HS-27A (cell line): ENCODE measurements around the gene RCAN2.

Experiments used
- DNase-seq: peaks from one replicate; pipeline ENCODE4 v3.0.0-alpha.2; 2012; ENCODE audit warnings: low read depth, missing footprints

Gene RCAN2

GRCh38 chr6:46491628-46492547, 639 bp upstream of the RCAN2 start:
- DNase-seq = no peak

GRCh38 chr6:46490425-46491200, 636 bp downstream of the RCAN2 start:
- no peak for DNase-seq

- no peak for DNase-seq
Observed at GRCh38 chr6:46486181-46486580, 5.1 kb downstream of the RCAN2 start.

- no peak for DNase-seq
Observed at GRCh38 chr6:46484081-46484820, 7.0 kb downstream of the RCAN2 start.

- DNase-seq = no peak
Observed at GRCh38 chr6:46476301-46476700, 14.9 kb downstream of the RCAN2 start.

GRCh38 chr6:46473881-46474280, 17.4 kb downstream of the RCAN2 start:
- DNase-seq = no peak

- DNase-seq = no peak
Observed at GRCh38 chr6:46472243-46472642, 19.0 kb downstream of the RCAN2 start.

GRCh38 chr6:46469021-46469420, 22.2 kb downstream of the RCAN2 start:
- DNase-seq = no peak

GRCh38 chr6:46468403-46469010, 22.7 kb downstream of the RCAN2 start:
- no peak for DNase-seq

GRCh38 chr6:46466570-46466969, 24.7 kb downstream of the RCAN2 start:
- no peak for DNase-seq

- DNase-seq = no peak
Observed at GRCh38 chr6:46465294-46466165, 25.7 kb downstream of the RCAN2 start.

GRCh38 chr6:46456297-46456696, 35.0 kb downstream of the RCAN2 start:
- no peak for DNase-seq

- DNase-seq = no peak
Observed at GRCh38 chr6:46454691-46455090, 36.6 kb downstream of the RCAN2 start.

- DNase-seq = no peak
Observed at GRCh38 chr6:46453741-46454316, 37.4 kb downstream of the RCAN2 start.

GRCh38 chr6:46453216-46453615, 38.0 kb downstream of the RCAN2 start:
- no peak for DNase-seq

GRCh38 chr6:46452312-46452917, 38.8 kb downstream of the RCAN2 start:
- no peak for DNase-seq

GRCh38 chr6:46451343-46451742, 39.9 kb downstream of the RCAN2 start:
- DNase-seq = no peak

GRCh38 chr6:46444772-46445454, 46.3 kb downstream of the RCAN2 start:
- DNase-seq = no peak

GRCh38 chr6:46443623-46444022, 47.6 kb downstream of the RCAN2 start:
- no peak for DNase-seq

- no peak for DNase-seq
Observed at GRCh38 chr6:46440641-46441040, 50.6 kb downstream of the RCAN2 start.
